ENCODE measurements around the gene GJB6.

Gene GJB6

GRCh38 chr13:20258208-20258962 lies 26.3 kb upstream of the GJB6 start:
- Histone ChIP-seq H3K27me3 (ENCODE audit: control insufficient read depth in 1 of 2, insufficient read depth in 2 of 2, low read length in 2 of 2) (no peaks in the 10 kb centered on the region), H3K9ac (ENCODE audit: low read length) (no peak overlapping the region), H3K4me3 (ENCODE audit: low read depth in 1 of 2, low read length in 2 of 2) (no peak overlapping the region), H3K4me1 (ENCODE audit: insufficient read depth, low read length) (no peaks in the 10 kb centered on the region), H3K36me3 (ENCODE audit: insufficient read depth, low read length) (no peaks in the 10 kb centered on the region), H3K9me3 (ENCODE audit: low read length) (no peaks in the 10 kb centered on the region), H3K27ac (ENCODE audit: low read depth, low read length) (no peak overlapping the region)

- Histone ChIP-seq H3K27ac (ENCODE audit: low read depth, low read length) (no peak overlapping the region), H3K4me1 (ENCODE audit: insufficient read depth, low read length) (no peaks in the 10 kb centered on the region), H3K27me3 (ENCODE audit: control insufficient read depth in 1 of 2, insufficient read depth in 2 of 2, low read length in 2 of 2) (no peaks in the 10 kb centered on the region), H3K36me3 (ENCODE audit: insufficient read depth, low read length) (no peaks in the 10 kb centered on the region), H3K9me3 (ENCODE audit: low read length) (no peaks in the 10 kb centered on the region), H3K4me3 (ENCODE audit: low read depth in 1 of 2, low read length in 2 of 2) (no peak overlapping the region), H3K9ac (ENCODE audit: low read length) (no peak overlapping the region)
Measured at GRCh38 chr13:20254076-20254475, 22.0 kb upstream of the GJB6 start.

GRCh38 chr13:20249913-20250312 lies 17.8 kb upstream of the GJB6 start:
- Histone ChIP-seq H3K36me3 (ENCODE audit: insufficient read depth, low read length) (no peaks in the 10 kb centered on the region), H3K27ac (ENCODE audit: low read depth, low read length) (no peak overlapping the region), H3K9me3 (ENCODE audit: low read length) (no peaks in the 10 kb centered on the region), H3K4me3 (ENCODE audit: low read depth in 1 of 2, low read length in 2 of 2) (no peak overlapping the region), H3K27me3 (ENCODE audit: control insufficient read depth in 1 of 2, insufficient read depth in 2 of 2, low read length in 2 of 2) (no peaks in the 10 kb centered on the region), H3K9ac (ENCODE audit: low read length) (no peak overlapping the region), H3K4me1 (ENCODE audit: insufficient read depth, low read length) (no peaks in the 10 kb centered on the region)

GRCh38 chr13:20247963-20248362 lies 15.8 kb upstream of the GJB6 start:
- Histone ChIP-seq H3K9ac (ENCODE audit: low read length) (no peak overlapping the region), H3K27ac (ENCODE audit: low read depth, low read length) (no peak overlapping the region), H3K27me3 (ENCODE audit: control insufficient read depth in 1 of 2, insufficient read depth in 2 of 2, low read length in 2 of 2) (no peaks in the 10 kb centered on the region), H3K9me3 (ENCODE audit: low read length) (no peaks in the 10 kb centered on the region), H3K4me1 (ENCODE audit: insufficient read depth, low read length) (no peaks in the 10 kb centered on the region), H3K36me3 (ENCODE audit: insufficient read depth, low read length) (no peaks in the 10 kb centered on the region), H3K4me3 (ENCODE audit: low read depth in 1 of 2, low read length in 2 of 2) (no peak overlapping the region)

GRCh38 chr13:20247403-20247802 lies 15.3 kb upstream of the GJB6 start:
- H3K4me1 ChIP-seq (ENCODE audit: insufficient read depth, low read length) = no peaks in the 10 kb centered on the region
- H3K27ac ChIP-seq (ENCODE audit: low read depth, low read length) = no peak overlapping the region
- H3K9ac ChIP-seq (ENCODE audit: low read length) = no peak overlapping the region
- H3K27me3 ChIP-seq (ENCODE audit: control insufficient read depth in 1 of 2, insufficient read depth in 2 of 2, low read length in 2 of 2) = no peaks in the 10 kb centered on the region
- no peak overlapping the region for H3K4me3 ChIP-seq (ENCODE audit: low read depth in 1 of 2, low read length in 2 of 2)
- no peaks in the 10 kb centered on the region for H3K9me3 ChIP-seq (ENCODE audit: low read length)
- no peaks in the 10 kb centered on the region for H3K36me3 ChIP-seq (ENCODE audit: insufficient read depth, low read length)

- H3K9me3 ChIP-seq (ENCODE audit: low read length) = no peaks in the 10 kb centered on the region
- peaks cover 0 to 4% of the 10 kb centered on the region in 2 donors for H3K27me3 ChIP-seq (ENCODE audit: control insufficient read depth in 1 of 2, insufficient read depth in 2 of 2, low read length in 2 of 2)
- H3K9ac ChIP-seq (ENCODE audit: low read length) = no peak overlapping the region
- no peaks in the 10 kb centered on the region for H3K36me3 ChIP-seq (ENCODE audit: insufficient read depth, low read length)
- no peaks in the 10 kb centered on the region for H3K4me1 ChIP-seq (ENCODE audit: insufficient read depth, low read length)
- no peak overlapping the region for H3K4me3 ChIP-seq (ENCODE audit: low read depth in 1 of 2, low read length in 2 of 2)
- H3K27ac ChIP-seq (ENCODE audit: low read depth, low read length) = no peak overlapping the region
Measured at GRCh38 chr13:20241593-20241992, 9.5 kb upstream of the GJB6 start.

GRCh38 chr13:20239748-20240147 lies 7.6 kb upstream of the GJB6 start:
- Histone ChIP-seq H3K27ac (ENCODE audit: low read depth, low read length) (no peak overlapping the region), H3K4me3 (ENCODE audit: low read depth in 1 of 2, low read length in 2 of 2) (no peak overlapping the region), H3K36me3 (ENCODE audit: insufficient read depth, low read length) (no peaks in the 10 kb centered on the region), H3K9me3 (ENCODE audit: low read length) (no peaks in the 10 kb centered on the region), H3K4me1 (ENCODE audit: insufficient read depth, low read length) (no peaks in the 10 kb centered on the region), H3K27me3 (ENCODE audit: control insufficient read depth in 1 of 2, insufficient read depth in 2 of 2, low read length in 2 of 2) (peaks cover 0 to 9% of the 10 kb centered on the region in 2 donors), H3K9ac (ENCODE audit: low read length) (no peak overlapping the region)

- no peaks in the 10 kb centered on the region for H3K9me3 ChIP-seq (ENCODE audit: low read length)
- H3K27ac ChIP-seq (ENCODE audit: low read depth, low read length) = no peak overlapping the region
- H3K36me3 ChIP-seq (ENCODE audit: insufficient read depth, low read length) = no peaks in the 10 kb centered on the region
- H3K27me3 ChIP-seq (ENCODE audit: control insufficient read depth in 1 of 2, insufficient read depth in 2 of 2, low read length in 2 of 2) = peaks cover 16 to 34% of the 10 kb centered on the region in 2 donors
- no peaks in the 10 kb centered on the region for H3K4me1 ChIP-seq (ENCODE audit: insufficient read depth, low read length)
- no peak overlapping the region for H3K4me3 ChIP-seq (ENCODE audit: low read depth in 1 of 2, low read length in 2 of 2)
- H3K9ac ChIP-seq (ENCODE audit: low read length) = no peak overlapping the region
Measured at GRCh38 chr13:20232556-20233277, 598 bp upstream of the GJB6 start.

GRCh38 chr13:20230913-20231838 lies 943 bp downstream of the GJB6 start:
- Histone ChIP-seq H3K9me3 (ENCODE audit: low read length) (no peaks in the 10 kb centered on the region), H3K27ac (ENCODE audit: low read depth, low read length) (no peak overlapping the region), H3K4me3 (ENCODE audit: low read depth in 1 of 2, low read length in 2 of 2) (no peak overlapping the region), H3K36me3 (ENCODE audit: insufficient read depth, low read length) (no peaks in the 10 kb centered on the region), H3K4me1 (ENCODE audit: insufficient read depth, low read length) (no peaks in the 10 kb centered on the region), H3K9ac (ENCODE audit: low read length) (no peak overlapping the region), H3K27me3 (ENCODE audit: control insufficient read depth in 1 of 2, insufficient read depth in 2 of 2, low read length in 2 of 2) (peaks cover 16 to 34% of the 10 kb centered on the region in 2 donors)

GRCh38 chr13:20227730-20228129 lies 4.4 kb downstream of the GJB6 start:
- H3K4me1 ChIP-seq (ENCODE audit: insufficient read depth, low read length) = no peaks in the 10 kb centered on the region
- H3K36me3 ChIP-seq (ENCODE audit: insufficient read depth, low read length) = no peaks in the 10 kb centered on the region
- H3K9ac ChIP-seq (ENCODE audit: low read length) = no peak overlapping the region
- no peaks in the 10 kb centered on the region for H3K9me3 ChIP-seq (ENCODE audit: low read length)
- peaks cover 19 to 24% of the 10 kb centered on the region in 2 donors for H3K27me3 ChIP-seq (ENCODE audit: control insufficient read depth in 1 of 2, insufficient read depth in 2 of 2, low read length in 2 of 2)
- H3K4me3 ChIP-seq (ENCODE audit: low read depth in 1 of 2, low read length in 2 of 2) = no peak overlapping the region
- no peak overlapping the region for H3K27ac ChIP-seq (ENCODE audit: low read depth, low read length)

- H3K27ac ChIP-seq (ENCODE audit: low read depth, low read length) = no peak overlapping the region
- H3K9me3 ChIP-seq (ENCODE audit: low read length) = no peaks in the 10 kb centered on the region
- H3K36me3 ChIP-seq (ENCODE audit: insufficient read depth, low read length) = no peaks in the 10 kb centered on the region
- no peaks in the 10 kb centered on the region for H3K4me1 ChIP-seq (ENCODE audit: insufficient read depth, low read length)
- H3K27me3 ChIP-seq (ENCODE audit: control insufficient read depth in 1 of 2, insufficient read depth in 2 of 2, low read length in 2 of 2) = peaks cover 19% of the 10 kb centered on the region in 2 donors
- H3K9ac ChIP-seq (ENCODE audit: low read length) = no peak overlapping the region
- H3K4me3 ChIP-seq (ENCODE audit: low read depth in 1 of 2, low read length in 2 of 2) = no peak overlapping the region
Measured at GRCh38 chr13:20227288-20227687, 4.8 kb downstream of the GJB6 start.
